Glutamatergic neuron (in vitro differentiated cells): ENCODE measurements around the gene ANKZF1. TPM values are rescaled to one million over a fixed set of nuclear protein-coding genes. Genes with fewer than 3 reads are reported as not detected.

ENCODE experiments used
- DNase-seq: peaks from one replicate; pipeline ENCODE4 v3.0.0; 2022
- H3K27ac Mint-ChIP-seq: one replicate; pipeline ENCODE4 v1.8.0; 2020; ENCODE audit warnings: mild to moderate bottlenecking, mixed read lengths, inconsistent platforms; ENCODE audit not compliant: unreplicated experiment
- H3K27me3 Mint-ChIP-seq: one replicate; pipeline ENCODE4 v1.8.0; 2020; ENCODE audit warnings: mild to moderate bottlenecking, moderate library complexity, mixed read lengths, inconsistent platforms; ENCODE audit not compliant: unreplicated experiment
- H3K36me3 Mint-ChIP-seq: one replicate; pipeline ENCODE4 v1.8.0; 2020; ENCODE audit warnings: mild to moderate bottlenecking, mixed read lengths, inconsistent platforms; ENCODE audit not compliant: unreplicated experiment
- H3K4me1 Mint-ChIP-seq: one replicate; pipeline ENCODE4 v1.8.0; 2020; ENCODE audit warnings: mild to moderate bottlenecking, low read depth, mixed read lengths, inconsistent platforms; ENCODE audit not compliant: unreplicated experiment
- H3K4me3 Mint-ChIP-seq: one replicate; pipeline ENCODE4 v1.8.0; 2020; ENCODE audit warnings: mild to moderate bottlenecking, mixed read lengths, inconsistent platforms; ENCODE audit not compliant: unreplicated experiment
- H3K9me3 Mint-ChIP-seq: one replicate; pipeline ENCODE4 v1.8.0; 2020; ENCODE audit warnings: mild to moderate bottlenecking, moderate library complexity, mixed read lengths, inconsistent platforms; ENCODE audit not compliant: unreplicated experiment
- CTCF ChIP-seq: fragments of 200-600 bp; sonication (generic); IDR thresholded peaks from one replicate; pipeline ENCODE4 v1.5.0; 2021; ENCODE audit not compliant: partially characterized antibody, unreplicated experiment
- total RNA-seq: library from RNA; stranded (reverse); fragmentation: NEBNext Ultra II Directional; extraction: Animal tissue kit (Norgen Biotek cat#: 25700); gene quantifications from one replicate; pipeline ENCODE4 v1.2.1, GENCODE V29; 2021; ENCODE audit not compliant: unreplicated experiment

Gene ANKZF1
- total RNA-seq, 1 donor from 2014 or later: 95.8 TPM

- H3K27ac Mint-ChIP-seq: peak within 1 kb of the TSS; percentile 99
- H3K9me3 Mint-ChIP-seq: peaks cover 16% of the 10 kb centered on the region
- H3K4me1 Mint-ChIP-seq: peaks cover 39% of the 10 kb centered on the region
- H3K36me3 Mint-ChIP-seq: no peaks in the 10 kb centered on the region
- H3K4me3 Mint-ChIP-seq: peak within 1 kb of the TSS; percentile 97
- DNase-seq: peak; percentile 100
- TF ChIP-seq CTCF: peak; percentile 20
- peaks cover 6% of the 10 kb centered on the region for H3K27me3 Mint-ChIP-seq
Observed at GRCh38 chr2:219279151-219279915, 49.7 kb downstream of the ANKZF1 start, which contains the start of gene DNAJB2. TSS of gene DNAJB2 (plus strand) at chr2:219279366. CDS start at chr2:219279834, 468 bp downstream.

- Mint-ChIP-seq H3K9me3 (peaks cover 11% of the 10 kb centered on the region), H3K4me3 (peak overlapping the region; percentile 97), H3K27me3 (peaks cover 3% of the 10 kb centered on the region), H3K4me1 (peaks cover 35% of the 10 kb centered on the region), H3K27ac (peak overlapping the region; percentile 99), H3K36me3 (no peaks in the 10 kb centered on the region)
- peak; percentile 17 for TF ChIP-seq CTCF
- DNase-seq: no peak
Observed at GRCh38 chr2:219279916-219280516, 50.4 kb downstream of the ANKZF1 start.

GRCh38 chr2:219280651-219281050, 51.0 kb downstream of the ANKZF1 start:
- peaks cover 3% of the 10 kb centered on the region for H3K27me3 Mint-ChIP-seq
- peak overlapping the region; percentile 99 for H3K27ac Mint-ChIP-seq
- H3K36me3 Mint-ChIP-seq: no peaks in the 10 kb centered on the region
- peak overlapping the region; percentile 97 for H3K4me3 Mint-ChIP-seq
- H3K9me3 Mint-ChIP-seq: peaks cover 11% of the 10 kb centered on the region
- no peak for TF ChIP-seq CTCF
- no peak for DNase-seq
- H3K4me1 Mint-ChIP-seq: peaks cover 39% of the 10 kb centered on the region

- Mint-ChIP-seq H3K27ac (peak overlapping the region; percentile 59), H3K9me3 (peaks cover 13% of the 10 kb centered on the region), H3K4me1 (peaks cover 43% of the 10 kb centered on the region), H3K27me3 (peaks cover 3% of the 10 kb centered on the region), H3K4me3 (peak overlapping the region; percentile 97), H3K36me3 (no peaks in the 10 kb centered on the region)
- TF ChIP-seq CTCF: peak; percentile 7
- DNase-seq: no peak
Observed at GRCh38 chr2:219281588-219281987, 52.0 kb downstream of the ANKZF1 start.

GRCh38 chr2:219282375-219282774, 52.8 kb downstream of the ANKZF1 start:
- DNase-seq: no peak
- no peaks in the 10 kb centered on the region for H3K36me3 Mint-ChIP-seq
- peaks cover 40% of the 10 kb centered on the region for H3K4me1 Mint-ChIP-seq
- H3K9me3 Mint-ChIP-seq: peaks cover 13% of the 10 kb centered on the region
- peak overlapping the region; percentile 53 for H3K4me3 Mint-ChIP-seq
- no peak for TF ChIP-seq CTCF
- H3K27me3 Mint-ChIP-seq: peaks cover 3% of the 10 kb centered on the region
- H3K27ac Mint-ChIP-seq: peak overlapping the region; percentile 19
